SIG-M5 treated with dmso at 0.1 percent for 504 hours (cell line): ENCODE data around the gene GNAI2.
"Not testable (repeated sequence)": the region's sequence is repeated elsewhere in the genome, so short reads cannot be mapped to it uniquely, and the experiment has no call there.

ENCODE experiments used
- DNase-seq: peaks from one replicate; lab custom pipeline; 2025; ENCODE audit not compliant: unreplicated experiment; lab: John Stamatoyannopoulos, UW

The GNAI2 gene

GRCh38 chr3:50262778-50263177, 26.8 kb downstream of the GNAI2 start:
- DNase-seq = no peak

- no peak for DNase-seq
Measured at GRCh38 chr3:50263478-50264382, 27.7 kb downstream of the GNAI2 start.

DNA sequence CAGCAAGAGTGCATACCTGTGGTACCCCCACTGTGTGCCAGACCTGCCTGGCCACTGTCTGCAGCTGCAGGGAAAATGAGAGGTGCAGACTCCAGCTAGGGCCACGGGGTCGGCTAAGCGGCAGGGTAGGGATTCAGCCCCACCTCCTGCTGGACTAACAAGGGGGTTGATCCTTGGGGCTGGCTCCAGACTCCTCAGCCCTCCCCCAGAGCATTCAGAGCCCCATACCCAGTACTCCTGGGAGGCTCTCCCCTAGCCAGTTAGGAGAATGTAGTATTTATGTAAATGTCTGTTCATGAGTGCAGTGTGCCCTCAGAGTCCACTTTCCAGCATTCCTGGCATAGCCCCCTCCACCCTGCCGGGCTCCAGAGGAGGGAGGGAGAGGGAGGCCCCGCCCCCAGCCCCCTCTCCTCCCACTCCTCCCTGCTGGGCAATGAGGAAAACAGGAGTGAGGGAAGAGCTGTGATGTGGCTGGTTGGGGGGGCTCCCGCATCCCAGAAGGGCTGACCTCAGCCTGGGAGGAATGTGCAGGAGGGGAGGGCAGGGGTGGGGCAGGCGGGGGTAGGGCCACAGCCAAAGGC, 28.5 kb downstream of the GNAI2 start:
- no peak for DNase-seq

DNA sequence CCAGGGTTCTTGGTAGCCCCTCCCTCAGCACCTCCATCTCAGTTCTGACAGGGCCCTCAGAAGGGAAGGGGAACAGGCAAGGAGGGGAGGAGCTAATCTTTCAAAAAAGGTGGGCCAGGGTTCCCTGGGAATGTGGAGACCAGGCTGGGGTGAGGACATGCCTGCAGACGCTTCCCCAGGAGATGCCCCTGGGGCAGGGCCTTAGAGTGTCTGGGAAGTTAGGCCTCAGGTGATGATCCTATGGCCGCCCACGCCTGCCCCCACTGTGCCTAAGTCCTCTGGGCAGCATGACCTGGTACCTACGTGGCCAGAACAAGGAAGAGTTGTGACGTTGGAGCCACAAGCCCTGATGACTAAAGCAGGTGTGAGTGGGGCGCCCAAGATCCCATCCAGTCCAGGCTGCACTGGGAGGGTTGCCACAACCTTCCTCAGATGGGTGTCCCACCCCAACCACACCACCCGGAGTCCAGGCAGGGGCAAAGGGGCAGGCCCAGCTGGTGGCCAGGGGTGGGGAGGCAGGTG, 29.0 kb downstream of the GNAI2 start:
- DNase-seq = no peak

DNA sequence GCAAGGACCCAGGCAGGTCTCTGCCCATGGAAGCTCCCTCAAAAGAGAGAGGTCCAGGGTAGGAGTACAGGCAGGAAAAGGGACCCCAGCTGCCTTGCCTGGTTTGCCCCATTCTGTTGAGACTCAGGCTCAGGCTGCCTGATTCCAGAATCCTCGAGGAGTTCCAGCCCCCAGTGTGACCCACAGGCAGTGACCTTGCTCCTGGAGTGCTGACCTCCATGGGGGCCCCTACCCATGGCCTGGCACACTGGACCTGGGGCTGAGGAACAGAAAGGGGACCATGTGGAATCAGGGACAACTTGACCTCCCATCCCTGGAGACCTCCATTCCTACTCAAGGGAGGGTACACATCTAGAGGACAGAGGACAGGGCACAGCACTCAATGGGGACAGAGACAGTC, 29.6 kb downstream of the GNAI2 start:
- no peak for DNase-seq

- no peak for DNase-seq
Measured at GRCh38 chr3:50266017-50266416, 30.0 kb downstream of the GNAI2 start.

- no peak for DNase-seq
Measured at GRCh38 chr3:50266836-50267235, 30.8 kb downstream of the GNAI2 start.

- no peak for DNase-seq
Measured at GRCh38 chr3:50267280-50267913, 31.4 kb downstream of the GNAI2 start.

DNA sequence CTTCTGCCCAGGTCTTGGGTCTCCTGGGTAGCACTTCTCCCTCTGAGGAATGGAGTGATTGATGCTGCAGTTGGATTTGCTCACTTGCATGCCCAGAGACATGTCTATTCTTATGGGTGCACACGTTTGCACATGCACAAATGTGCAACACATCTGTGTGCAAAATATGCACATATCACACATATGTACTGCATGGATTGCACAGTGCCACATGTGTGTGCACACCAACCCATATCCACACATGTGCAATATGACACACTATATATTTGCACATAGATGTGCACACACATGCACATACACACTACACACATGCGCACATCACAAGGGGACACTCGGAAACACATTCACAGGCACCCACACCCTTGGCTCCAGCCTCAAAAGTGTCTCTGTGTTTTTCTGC, 32.3 kb downstream of the GNAI2 start:
- no peak for DNase-seq

DNA sequence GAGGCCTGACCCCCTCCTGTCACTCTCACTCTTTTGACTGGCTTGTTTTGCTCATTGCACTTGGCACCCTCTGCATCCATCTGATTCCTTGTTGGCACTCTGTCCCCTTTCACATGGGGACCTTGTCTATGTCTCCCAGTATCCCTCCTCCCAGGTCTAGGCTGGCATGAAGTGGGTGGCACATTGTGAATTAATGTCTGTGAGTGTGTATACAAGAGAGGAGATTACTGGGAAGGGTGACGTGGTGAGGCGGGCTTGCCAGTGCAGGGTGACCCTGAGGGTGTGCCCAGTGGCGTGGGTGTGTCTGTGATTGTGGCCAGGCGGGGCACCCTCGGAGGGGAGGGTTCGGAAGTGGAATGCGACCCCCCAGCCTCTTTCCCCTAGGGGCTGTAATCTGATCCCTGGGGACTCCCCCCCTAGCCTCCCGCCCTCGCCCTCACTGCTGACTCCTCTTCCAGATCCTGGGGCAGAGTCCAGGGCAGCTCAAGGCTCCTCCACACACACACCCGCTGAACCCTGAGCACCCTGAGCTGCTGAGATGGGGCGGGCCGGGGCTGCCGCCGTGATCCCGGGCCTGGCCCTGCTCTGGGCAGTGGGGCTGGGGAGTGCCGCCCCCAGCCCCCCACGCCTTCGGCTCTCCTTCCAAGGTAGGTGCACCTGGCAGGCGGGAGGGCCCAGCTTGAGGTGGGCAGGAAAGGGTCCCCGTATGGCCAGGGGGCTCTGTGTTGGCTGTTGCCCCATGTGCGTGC, 32.9 kb downstream of the GNAI2 start, which contains the start of gene SEMA3B:
Gene SEMA3B, plus strand, starts transcription at position 445 of the 749 bp plus-strand sequence. Its CDS starts 94 bp downstream, at position 539.
- no peak for DNase-seq

- DNase-seq = no peak
Measured at GRCh38 chr3:50269460-50269859, 33.5 kb downstream of the GNAI2 start.

- no peak for DNase-seq
Measured at GRCh38 chr3:50269977-50270413, 34.0 kb downstream of the GNAI2 start.

DNA sequence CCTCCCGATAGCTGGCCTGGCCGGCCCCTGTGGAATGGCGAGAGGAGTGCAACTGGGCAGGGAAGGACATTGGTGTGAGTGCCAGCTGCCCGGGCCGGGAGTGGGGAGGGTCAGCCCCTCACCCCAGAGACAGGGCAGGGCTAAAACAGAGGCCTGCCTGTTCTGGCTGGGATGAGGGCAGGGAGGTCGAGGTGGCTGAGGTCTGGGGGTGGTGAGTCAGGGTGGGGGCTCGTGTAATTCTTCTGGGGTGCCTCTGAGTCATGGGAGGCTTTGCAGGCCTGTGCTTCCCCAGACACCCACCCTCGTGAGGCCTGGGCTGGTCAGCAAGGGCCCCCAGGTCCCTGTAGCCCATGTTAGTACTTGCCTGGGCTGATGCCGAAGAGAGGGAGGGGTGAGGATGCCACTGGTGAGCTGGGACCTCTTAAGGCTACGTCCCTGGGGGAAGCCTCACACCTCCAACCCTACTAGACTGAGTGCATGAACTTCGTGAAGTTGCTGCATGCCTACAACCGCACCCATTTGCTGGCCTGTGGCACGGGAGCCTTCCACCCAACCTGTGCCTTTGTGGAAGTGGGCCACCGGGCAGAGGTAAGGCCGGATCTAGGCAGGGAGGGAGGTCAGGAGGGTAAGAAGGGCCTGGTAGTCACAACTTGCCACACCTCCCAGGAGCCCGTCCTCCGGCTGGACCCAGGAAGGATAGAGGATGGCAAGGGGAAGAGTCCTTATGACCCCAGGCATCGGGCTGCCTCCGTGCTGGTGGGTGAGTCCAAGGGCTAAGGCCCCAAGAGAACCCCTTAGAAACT, 34.6 kb downstream of the GNAI2 start:
- no peak for DNase-seq

GRCh38 chr3:50271314-50271936, 35.4 kb downstream of the GNAI2 start:
- DNase-seq = no peak

GRCh38 chr3:50272538-50272910, 36.5 kb downstream of the GNAI2 start:
- DNase-seq = not testable (repeated sequence)

DNA sequence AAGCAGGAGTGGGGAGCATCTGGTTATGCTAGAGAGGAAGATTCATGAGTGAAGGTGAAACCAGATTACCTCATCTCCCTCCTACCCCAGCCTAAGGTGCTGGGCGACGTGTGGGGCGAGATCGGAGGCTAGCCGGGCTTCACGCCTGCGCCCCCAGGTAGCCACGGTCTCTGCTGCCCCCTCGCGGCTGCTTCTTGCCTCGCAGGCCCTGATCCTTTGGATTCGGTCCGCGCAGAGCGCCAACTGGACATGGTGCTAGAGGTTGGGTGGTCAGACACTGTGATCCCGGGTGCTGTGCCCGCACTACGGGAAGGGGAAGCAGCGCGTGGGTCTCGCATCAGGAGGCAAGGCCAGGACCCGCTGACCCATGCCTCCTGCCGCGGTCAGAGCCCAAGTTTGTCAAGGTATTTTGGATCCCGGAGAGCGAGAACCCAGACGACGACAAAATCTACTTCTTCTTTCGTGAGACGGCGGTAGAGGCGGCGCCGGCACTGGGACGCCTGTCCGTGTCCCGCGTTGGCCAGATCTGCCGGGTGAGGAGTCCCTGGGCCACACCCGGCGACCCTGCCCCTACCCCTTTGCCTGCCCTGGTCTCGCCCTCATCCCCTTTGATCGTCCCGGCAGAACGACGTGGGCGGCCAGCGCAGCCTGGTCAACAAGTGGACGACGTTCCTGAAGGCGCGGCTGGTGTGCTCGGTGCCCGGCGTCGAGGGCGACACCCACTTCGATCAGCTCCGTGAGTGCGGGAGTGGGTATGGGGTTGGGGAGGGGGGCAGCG, 37.1 kb downstream of the GNAI2 start:
- peak; percentile 67 for DNase-seq

DNA sequence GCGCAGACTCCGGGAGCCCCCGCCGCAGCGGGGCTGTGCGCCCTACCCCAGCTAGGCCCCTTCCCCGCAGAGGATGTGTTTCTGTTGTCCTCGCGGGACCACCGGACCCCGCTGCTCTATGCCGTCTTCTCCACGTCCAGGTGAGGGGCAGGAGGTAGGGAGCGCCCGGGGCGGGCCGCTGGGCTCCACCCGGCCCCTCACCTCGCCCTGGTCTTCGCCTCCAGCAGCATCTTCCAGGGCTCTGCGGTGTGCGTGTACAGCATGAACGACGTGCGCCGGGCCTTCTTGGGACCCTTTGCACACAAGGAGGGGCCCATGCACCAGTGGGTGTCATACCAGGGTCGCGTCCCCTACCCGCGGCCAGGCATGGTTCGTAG, 37.7 kb downstream of the GNAI2 start:
- DNase-seq = no peak

GRCh38 chr3:50274371-50275104, 38.5 kb downstream of the GNAI2 start:
- peak; percentile 68 for DNase-seq
